ENCODE data around the gene OPCML. TPM values are rescaled to one million over a fixed set of nuclear protein-coding genes. Genes with fewer than 3 reads are reported as not detected.

The OPCML gene
- total RNA-seq, 1 experiment from 2014 or later: not detected

DNA sequence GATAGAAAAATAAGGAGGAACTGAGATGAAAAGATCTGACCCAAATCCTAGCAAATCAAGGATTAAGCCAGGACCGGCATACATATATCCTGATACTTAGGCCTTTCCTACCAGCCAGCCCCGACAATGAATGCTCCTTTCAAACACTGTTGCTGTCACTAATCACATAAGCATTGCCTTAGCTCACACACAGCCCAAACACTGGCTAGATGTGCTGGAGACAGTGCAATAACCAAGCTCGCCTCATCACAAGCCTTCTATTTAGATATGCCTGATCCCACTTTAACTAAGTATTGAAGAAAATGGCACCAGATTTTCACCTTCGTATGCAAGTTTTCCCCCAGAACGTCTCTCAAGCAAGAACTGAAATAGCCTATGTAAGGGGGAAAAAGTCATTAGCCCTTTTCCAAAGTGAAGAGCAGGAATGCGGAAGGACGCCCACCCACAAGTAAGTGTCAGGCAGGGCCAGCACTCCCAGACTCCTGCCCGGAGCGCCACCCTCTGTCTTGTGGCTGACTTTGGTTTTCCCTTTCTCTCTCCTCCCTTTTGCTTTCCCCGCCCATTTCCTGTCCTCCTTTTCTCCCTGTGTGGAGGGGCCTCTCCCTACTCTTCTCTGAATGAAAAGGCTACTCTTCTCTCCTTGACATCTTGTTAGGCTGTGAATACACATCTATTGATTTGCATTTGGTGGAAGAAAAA is 8.9 kb upstream of the OPCML start:
- no peak for DNase-seq (ENCODE audit: low read depth)

DNA sequence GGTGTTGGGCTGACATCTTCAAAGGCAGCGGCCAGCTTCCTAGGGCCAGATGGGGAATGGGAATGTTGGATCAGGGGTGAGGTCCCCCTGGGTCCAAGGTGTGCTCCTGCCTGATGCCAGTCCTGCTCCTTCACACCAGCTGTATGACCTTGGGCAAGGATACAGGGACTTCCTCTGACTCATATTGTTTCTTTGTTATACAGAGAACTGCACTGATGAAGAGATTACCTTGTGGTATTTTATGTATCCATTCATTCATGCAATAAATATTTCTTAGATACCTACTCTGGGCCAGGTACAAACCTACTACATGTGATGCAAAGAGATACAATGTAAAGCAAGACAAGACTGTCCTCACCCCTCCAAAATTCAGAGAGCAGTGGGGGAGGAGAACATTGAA is 3.9 kb upstream of the OPCML start:
- no peak for DNase-seq (ENCODE audit: low read depth)

GRCh38 chr11:133533205-133533604 is 904 bp upstream of the OPCML start:
- no peak for DNase-seq (ENCODE audit: low read depth)

- DNase-seq (ENCODE audit: low read depth): no peak
Measured at GRCh38 chr11:133531458-133531857, 843 bp downstream of the OPCML start.

DNA sequence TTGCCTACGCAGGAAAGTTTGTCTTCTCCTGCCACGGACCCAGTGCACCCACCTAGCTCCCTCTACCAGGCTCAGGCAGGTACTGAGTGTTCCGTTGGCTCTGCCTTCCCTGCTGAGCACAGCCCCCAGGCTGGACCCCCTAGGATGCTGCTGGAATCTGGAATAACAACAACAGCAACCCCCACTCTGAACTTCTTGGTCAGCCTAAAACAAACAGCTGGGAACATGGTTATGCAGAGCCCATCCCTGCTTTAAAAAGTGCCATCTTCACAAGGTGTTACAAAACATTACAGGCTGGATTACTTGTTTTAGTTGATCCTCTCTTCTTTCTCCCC is 1.8 kb downstream of the OPCML start:
- DNase-seq (ENCODE audit: low read depth): no peak

DNA sequence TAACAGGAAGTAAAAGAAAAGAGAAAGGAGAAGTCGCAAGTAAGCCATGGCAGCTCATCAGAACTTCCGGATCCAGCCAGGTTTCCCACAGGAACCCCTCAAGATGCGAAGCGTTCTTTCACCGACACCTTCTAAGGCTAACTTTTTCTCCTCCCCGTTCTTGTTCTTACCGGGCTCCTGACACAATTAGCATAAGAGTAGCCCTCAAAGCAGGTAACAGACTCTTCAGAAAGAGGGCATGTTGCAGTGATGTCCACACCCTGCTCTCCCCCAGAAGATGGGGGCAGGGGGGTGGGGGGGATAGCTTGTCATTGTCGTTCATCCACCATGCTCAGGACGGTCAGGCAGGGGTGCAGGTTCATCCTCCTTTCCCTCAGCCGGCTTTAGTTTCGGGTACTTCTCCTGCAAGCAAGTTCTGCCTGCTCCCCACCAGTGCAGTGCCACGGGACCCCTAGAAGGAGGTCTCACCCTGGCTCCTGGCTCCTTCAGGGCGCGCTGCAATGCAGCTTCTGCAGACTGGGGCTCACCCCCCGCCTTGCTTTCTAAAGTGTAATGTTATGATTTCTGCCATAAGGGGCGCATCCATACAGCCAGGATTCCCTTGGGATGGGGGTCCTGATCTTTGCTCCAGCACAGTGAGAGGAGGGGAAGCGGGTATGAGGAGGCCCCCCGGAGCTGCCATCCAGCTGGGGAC is 2.3 kb downstream of the OPCML start:
- DNase-seq (ENCODE audit: low read depth): no peak

GRCh38 chr11:133526790-133527189 is 5.5 kb downstream of the OPCML start:
- no peak for DNase-seq (ENCODE audit: low read depth)

DNA sequence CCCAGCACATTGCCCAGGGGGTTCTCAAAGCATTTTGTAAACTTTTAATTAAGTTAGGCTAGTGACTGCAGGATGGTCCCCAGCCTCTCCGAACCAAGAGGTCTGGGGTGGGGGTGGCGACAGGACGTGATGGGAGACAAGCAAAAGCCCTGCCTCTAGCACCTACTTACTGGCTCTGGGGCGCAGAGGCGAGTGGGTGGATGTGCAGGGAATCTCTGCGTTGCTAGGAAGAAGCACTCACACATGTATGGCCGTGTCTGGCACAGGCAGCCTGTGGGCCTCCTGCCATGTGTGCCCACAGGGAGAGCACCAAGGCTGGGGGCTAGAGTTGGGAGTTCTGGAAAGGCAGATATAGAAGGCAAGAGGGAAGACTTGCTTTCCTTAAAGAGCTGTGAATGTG is 6.3 kb downstream of the OPCML start:
- DNase-seq (ENCODE audit: low read depth): no peak

- no peak for DNase-seq (ENCODE audit: low read depth)
Measured at GRCh38 chr11:133524488-133524887, 7.8 kb downstream of the OPCML start.

DNA sequence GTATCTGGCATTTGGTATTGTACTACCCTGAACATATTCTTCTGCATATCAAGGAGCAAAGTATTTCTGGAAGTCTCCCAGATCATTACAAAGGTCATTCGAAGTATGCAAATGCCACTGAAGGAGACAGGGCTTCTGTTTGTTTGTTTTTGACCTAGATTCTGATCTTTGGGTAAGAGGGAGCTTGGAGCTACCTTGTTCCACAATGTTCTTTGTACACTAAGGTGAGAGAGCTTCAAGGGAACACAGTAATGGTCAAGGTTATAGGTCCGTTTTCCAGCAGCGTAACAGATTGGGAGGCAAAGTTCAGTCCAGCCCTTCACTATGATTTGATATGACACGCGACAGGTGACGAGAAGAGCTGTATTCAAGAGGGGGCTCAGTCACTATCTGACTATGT is 10.0 kb downstream of the OPCML start:
- DNase-seq (ENCODE audit: low read depth): no peak

GRCh38 chr11:133521502-133521901 is 10.8 kb downstream of the OPCML start:
- DNase-seq (ENCODE audit: low read depth): no peak

GRCh38 chr11:133520707-133521106 is 11.6 kb downstream of the OPCML start:
- no peak for DNase-seq (ENCODE audit: low read depth)

GRCh38 chr11:133519560-133519959 is 12.7 kb downstream of the OPCML start:
- DNase-seq (ENCODE audit: low read depth): no peak

GRCh38 chr11:133518702-133519264 is 13.5 kb downstream of the OPCML start:
- no peak for DNase-seq (ENCODE audit: low read depth)

- no peak for DNase-seq (ENCODE audit: low read depth)
Measured at GRCh38 chr11:133516845-133517244, 15.5 kb downstream of the OPCML start.

- no peak for DNase-seq (ENCODE audit: low read depth)
Measured at GRCh38 chr11:133515107-133515506, 17.2 kb downstream of the OPCML start.

GRCh38 chr11:133509924-133510697 is 22.2 kb downstream of the OPCML start:
- no peak for DNase-seq (ENCODE audit: low read depth)

DNA sequence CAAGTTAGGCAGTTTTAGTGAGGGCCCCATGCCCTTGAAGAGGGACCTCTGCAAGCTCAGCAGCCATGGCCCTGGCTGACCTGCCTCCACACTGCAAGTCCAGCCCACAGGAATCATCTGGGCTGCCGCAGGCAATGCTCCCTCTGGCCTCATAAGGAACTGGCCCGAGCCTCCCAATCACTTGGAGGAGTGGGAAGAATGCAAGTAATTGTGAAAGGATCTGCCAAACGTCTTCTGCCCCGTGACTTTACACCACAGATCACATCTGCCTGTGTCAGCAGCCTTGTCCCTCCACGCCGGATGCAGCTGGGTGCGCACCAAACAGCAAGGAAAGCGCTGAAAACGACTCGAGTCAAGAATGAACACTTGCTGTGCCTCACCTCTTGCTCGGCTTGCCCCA is 23.8 kb downstream of the OPCML start:
- no peak for DNase-seq (ENCODE audit: low read depth)

DNA sequence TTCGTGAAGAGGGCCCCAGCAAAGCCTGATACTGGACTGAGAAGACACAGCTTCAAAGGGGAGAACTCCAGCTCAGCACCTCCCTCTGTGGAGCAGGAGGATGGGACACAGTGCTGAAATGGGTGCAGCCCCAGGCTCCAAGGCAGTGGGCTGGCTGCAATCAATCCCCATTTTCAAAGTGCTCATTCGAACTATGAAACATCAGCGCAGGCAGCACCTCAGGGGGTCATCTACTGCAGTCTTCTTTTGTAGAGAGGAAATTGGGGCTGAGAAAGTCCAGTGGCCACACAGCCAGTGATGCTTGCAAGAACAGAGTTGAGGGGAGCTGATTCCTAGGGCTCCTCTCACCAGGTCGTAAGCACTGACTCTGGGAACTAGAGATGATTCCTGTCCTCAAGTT is 25.1 kb downstream of the OPCML start:
- no peak for DNase-seq (ENCODE audit: low read depth)

GRCh38 chr11:133506551-133507094 is 25.7 kb downstream of the OPCML start:
- no peak for DNase-seq (ENCODE audit: low read depth)

DNA sequence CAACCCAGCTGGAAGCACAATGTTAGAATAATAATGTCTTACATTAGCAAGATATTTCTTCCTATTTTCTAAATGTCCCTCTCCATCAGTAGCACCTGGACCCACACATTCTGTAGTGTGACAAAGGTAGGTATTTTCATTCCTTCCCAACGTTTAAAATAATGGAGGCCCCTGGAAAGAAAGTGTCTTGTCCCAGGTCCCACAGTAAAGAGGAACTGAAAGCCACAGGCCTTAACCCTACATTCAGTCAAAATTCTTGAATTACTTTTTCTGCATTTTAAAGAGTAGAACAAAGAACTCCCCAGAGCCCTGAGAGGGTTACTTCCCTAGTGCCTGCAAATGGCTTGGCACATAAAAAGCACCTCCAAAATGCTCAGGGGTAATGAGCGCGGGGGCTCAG is 26.3 kb downstream of the OPCML start:
- DNase-seq (ENCODE audit: low read depth): no peak

DNA sequence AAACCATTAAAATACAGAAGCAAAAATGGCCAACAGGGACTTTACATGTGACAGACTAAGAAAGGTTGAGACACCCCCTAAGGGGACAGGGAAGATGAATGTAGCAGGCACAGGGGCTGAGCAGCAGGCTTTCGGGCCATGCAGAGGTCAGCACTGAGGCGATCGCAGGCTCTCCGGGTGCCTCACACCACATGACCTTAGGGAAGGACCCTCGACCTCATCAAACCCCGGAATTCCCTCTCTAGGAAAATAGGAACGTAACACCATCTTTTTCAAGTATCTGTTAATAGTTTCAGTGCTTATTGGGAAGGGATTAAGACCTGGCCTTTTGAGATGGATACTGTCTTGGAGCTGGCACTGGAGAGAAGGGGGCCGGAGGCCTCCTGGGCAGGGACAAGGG is 27.4 kb downstream of the OPCML start:
- no peak for DNase-seq (ENCODE audit: low read depth)

Data from LHCN-M2 (cell line).